ENCODE measurements around the gene ITIH4.

The ITIH4 gene

DNA sequence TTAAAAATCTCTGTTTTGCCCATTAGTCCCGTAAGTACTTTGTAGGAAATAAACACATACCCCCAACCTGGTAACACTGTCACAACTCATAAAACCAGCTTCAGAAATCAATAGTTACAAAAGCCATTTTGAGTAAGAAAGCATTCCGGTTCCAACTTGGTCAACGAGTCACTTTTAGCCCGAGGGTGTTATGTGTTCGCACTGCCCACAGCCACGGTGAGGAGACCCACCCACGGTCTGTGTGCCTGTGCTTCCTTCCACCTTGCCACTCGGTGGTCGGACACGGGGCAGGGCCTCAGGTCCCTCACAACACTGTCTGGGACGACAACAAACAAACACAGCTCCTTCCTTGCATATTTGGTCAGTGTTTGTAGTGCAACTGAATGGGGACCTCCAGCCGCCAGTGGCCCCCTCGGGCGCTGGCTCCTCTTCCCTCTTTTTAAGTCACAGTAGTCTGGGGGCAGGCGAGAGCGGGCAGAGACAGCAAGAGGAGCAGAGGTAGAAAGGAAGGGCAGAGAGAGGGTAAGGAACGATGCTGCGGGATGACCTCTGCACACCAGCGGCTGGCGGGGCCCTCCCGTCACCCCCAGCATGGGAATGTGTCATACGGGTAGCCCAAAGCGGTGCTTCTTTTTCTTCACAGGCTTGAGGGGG is 9.5 kb upstream of the ITIH4 start:
- TF ChIP-seq CTCF (IDR thresholded peaks at IDR 0.05; ENCODE audit: low read depth, low read length) = no peak
- no peak overlapping the region for H3K4me3 ChIP-seq (ENCODE audit: low read depth, low read length)

- H3K4me3 ChIP-seq (ENCODE audit: low read depth, low read length) = no peak overlapping the region
- TF ChIP-seq CTCF (IDR thresholded peaks at IDR 0.05; ENCODE audit: low read depth, low read length) = no peak
Observed at GRCh38 chr3:52839268-52839575, 8.8 kb upstream of the ITIH4 start.

DNA sequence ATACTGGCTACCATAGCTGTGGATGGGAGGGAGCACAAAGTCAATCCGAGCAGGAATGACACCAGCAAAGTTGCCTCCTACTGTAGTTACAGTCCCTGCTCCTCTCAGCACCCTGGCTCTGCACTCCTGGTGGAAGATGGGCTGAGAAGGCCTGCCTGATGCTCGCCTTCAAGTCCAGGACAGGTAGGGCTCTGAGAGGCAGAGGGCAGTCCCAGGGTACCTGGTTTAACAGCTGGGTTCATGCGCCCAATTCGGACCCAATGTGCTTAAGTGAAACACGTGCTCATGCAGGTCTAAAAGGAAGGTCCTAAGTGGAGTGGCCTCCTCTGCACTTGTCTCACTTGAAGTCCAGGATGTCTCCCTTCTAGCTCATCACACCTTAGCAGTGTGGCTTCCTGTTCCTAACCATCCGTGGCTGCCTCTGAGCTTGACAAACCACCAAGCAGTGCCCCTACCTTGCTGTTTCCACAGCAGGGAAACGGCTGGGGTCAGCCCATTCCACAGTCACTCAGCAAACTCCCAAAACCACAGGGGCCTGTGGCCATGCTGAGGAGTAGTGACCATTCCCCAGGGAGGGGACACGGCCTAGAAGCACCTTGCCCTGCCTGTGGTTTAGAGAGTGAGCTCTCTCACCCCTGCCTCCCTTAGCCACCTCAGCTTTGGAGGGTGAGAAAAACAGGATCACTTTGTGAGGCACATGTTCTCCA is 8.2 kb upstream of the ITIH4 start:
- H3K4me3 ChIP-seq (ENCODE audit: low read depth, low read length) = no peak overlapping the region
- no peak for TF ChIP-seq CTCF (IDR thresholded peaks at IDR 0.05; ENCODE audit: low read depth, low read length)

GRCh38 chr3:52836986-52837385 is 6.5 kb upstream of the ITIH4 start:
- TF ChIP-seq CTCF (IDR thresholded peaks at IDR 0.05; ENCODE audit: low read depth, low read length) = no peak

GRCh38 chr3:52836471-52836845 is 6.0 kb upstream of the ITIH4 start:
- TF ChIP-seq CTCF (IDR thresholded peaks at IDR 0.05; ENCODE audit: low read depth, low read length) = no peak
- no peak overlapping the region for H3K4me3 ChIP-seq (ENCODE audit: low read depth, low read length)

More at GRCh38 chr3:52836986-52837385, 6.5 kb upstream of the ITIH4 start:
- H3K4me3 ChIP-seq (ENCODE audit: low read depth, low read length) = no peak overlapping the region

- H3K4me3 ChIP-seq (ENCODE audit: low read depth, low read length) = no peak overlapping the region
- TF ChIP-seq CTCF (IDR thresholded peaks at IDR 0.05; ENCODE audit: low read depth, low read length) = no peak
Observed at GRCh38 chr3:52835766-52836470, 5.4 kb upstream of the ITIH4 start.
